Muscle layer of colon (tissue), 2 donors: ENCODE results near the gene SUGCT.
"Not testable (repeated sequence)": the region's sequence is repeated elsewhere in the genome, so short reads cannot be mapped to it uniquely, and the experiment has no call there.

Source experiments
- H3K27ac ChIP-seq: one replicate; pipeline ENCODE4 v1.7.0; 2013; ENCODE audit warnings: low read depth, mild to moderate bottlenecking, low read length, moderate library complexity
- H3K27me3 ChIP-seq, 2 donors: one replicate each; pipeline ENCODE4 v1.7.0; 2013; ENCODE audit warnings: low read length in 2 of 2, mild to moderate bottlenecking in 2 of 2; ENCODE audit not compliant: insufficient read depth in 2 of 2, control insufficient read depth in 1 of 2
- H3K36me3 ChIP-seq: one replicate; pipeline ENCODE4 v1.7.0; 2013; ENCODE audit warnings: mild to moderate bottlenecking, low read length; ENCODE audit not compliant: insufficient read depth
- H3K4me1 ChIP-seq: one replicate; pipeline ENCODE4 v1.7.0; 2013; ENCODE audit warnings: mild to moderate bottlenecking, low read length; ENCODE audit not compliant: insufficient read depth
- H3K4me3 ChIP-seq, 2 donors: one replicate each; pipeline ENCODE4 v1.7.0; 2013; ENCODE audit warnings: low read length in 2 of 2, low read depth in 1 of 2, mild to moderate bottlenecking in 1 of 2, moderate library complexity in 1 of 2
- H3K9ac ChIP-seq: one replicate; pipeline ENCODE4 v1.7.0; 2013; ENCODE audit warnings: low read length
- H3K9me3 ChIP-seq: one replicate; pipeline ENCODE4 v1.7.0; 2013; ENCODE audit warnings: mild to moderate bottlenecking, low read length
- donor health status: abdominal sarcoma.
- donor health status: Adenocarcinoma of cecum.

SUGCT gene

DNA sequence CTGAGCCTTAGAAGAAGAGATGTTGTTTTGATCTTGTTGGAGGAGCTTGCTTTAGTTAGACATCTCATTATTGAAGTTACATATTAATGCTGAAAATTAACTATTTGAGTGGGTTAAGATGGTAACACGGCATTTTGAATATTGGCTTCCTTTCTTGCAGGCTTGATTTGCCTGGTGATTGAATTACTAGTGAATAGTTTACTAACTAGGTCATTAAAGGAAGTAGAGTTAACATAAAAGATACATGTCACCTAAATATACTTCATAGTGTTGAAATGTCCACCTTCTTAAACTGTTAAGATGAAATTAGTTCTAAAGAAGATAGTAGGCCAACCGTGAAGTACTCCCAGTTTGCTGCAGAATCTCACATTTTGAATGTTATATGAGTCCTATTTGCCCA, 18.9 kb upstream of the SUGCT start:
- Histone ChIP-seq H3K9me3 (no peaks in the 10 kb centered on the region), H3K4me1 (no peaks in the 10 kb centered on the region), H3K36me3 (no peaks in the 10 kb centered on the region), H3K4me3 (no peak overlapping the region), H3K27me3 (no peaks in the 10 kb centered on the region), H3K9ac (no peak overlapping the region), H3K27ac (no peak overlapping the region)

- H3K4me3 ChIP-seq, H3K27ac ChIP-seq, H3K36me3 ChIP-seq, H3K9me3 ChIP-seq, H3K4me1 ChIP-seq, H3K9ac ChIP-seq, H3K27me3 ChIP-seq: not testable (repeated sequence)
Observed at GRCh38 chr7:40117199-40117598, 17.6 kb upstream of the SUGCT start.

DNA sequence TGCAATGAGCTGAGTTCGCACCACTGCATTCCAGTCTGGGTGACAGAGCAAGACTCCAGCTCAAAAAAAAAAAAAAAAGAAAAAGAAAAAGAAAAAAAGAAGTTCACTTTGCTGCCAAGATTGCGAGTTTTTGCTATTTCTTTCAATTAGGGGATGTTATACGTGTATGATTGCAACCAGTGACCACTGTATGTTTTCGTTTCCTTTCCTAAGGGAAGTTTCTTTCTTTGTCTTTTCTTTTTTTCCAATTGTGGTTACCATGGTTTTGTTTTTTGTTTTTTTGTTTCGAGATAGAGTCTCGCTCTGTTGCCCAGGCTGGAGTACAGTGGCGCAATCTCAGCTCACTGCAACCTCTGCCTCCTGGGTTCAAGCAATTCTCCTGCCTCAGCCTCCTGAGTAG, 16.6 kb upstream of the SUGCT start:
- not testable (repeated sequence) for H3K4me3 ChIP-seq, H3K27me3 ChIP-seq, H3K4me1 ChIP-seq, H3K36me3 ChIP-seq, H3K27ac ChIP-seq, H3K9ac ChIP-seq, H3K9me3 ChIP-seq

- no peak overlapping the region for H3K4me3 ChIP-seq
- no peaks in the 10 kb centered on the region for H3K9me3 ChIP-seq
- H3K9ac ChIP-seq = no peak overlapping the region
- H3K27me3 ChIP-seq = no peaks in the 10 kb centered on the region
- no peaks in the 10 kb centered on the region for H3K36me3 ChIP-seq
- H3K27ac ChIP-seq = no peak overlapping the region
- H3K4me1 ChIP-seq = no peaks in the 10 kb centered on the region
Observed at GRCh38 chr7:40120020-40120419, 14.8 kb upstream of the SUGCT start.

DNA sequence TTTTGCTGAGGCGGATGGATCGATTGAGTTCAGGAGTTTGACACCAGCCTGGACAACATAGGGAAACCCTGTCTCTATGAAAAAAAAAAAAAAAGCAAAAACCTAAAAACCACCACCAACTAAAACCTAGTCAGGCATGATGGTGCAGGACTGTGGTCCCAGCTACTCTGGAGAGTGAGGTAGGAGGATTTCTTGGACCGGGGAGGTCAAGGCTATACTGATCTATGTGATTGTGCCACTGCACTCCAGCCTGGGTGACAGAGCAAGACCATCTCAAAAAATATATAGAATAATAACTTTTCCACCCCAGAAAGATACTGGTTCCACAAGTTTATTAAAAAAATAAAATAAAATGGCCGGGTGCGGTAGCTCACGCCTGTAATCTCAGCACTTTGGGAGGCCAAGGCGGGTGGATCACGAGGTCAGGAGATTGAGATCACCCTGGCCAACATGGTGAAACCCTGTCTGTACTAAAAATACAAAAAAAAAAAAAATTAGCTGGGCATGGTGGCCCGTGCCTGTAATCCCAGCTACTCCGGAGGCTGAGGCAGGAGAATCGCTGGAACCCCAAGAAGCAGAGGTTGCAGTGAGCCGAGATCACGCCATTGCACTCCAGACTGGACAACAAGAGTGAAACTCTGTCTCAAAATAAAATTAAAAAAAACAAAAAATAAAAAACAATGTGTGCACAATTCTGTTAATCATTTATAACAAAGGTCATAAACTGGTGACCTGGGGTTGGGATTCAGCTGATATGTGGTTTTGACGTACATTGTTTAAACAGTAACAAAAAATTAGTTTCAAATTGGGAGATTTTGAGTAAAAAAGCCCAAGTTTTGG, 12.5 kb upstream of the SUGCT start:
- not testable (repeated sequence) for H3K9ac ChIP-seq, H3K9me3 ChIP-seq, H3K27me3 ChIP-seq, H3K4me3 ChIP-seq, H3K4me1 ChIP-seq, H3K36me3 ChIP-seq, H3K27ac ChIP-seq

GRCh38 chr7:40122940-40123254, 11.9 kb upstream of the SUGCT start:
- H3K9me3 ChIP-seq = no peaks in the 10 kb centered on the region
- H3K36me3 ChIP-seq = no peaks in the 10 kb centered on the region
- no peaks in the 10 kb centered on the region for H3K27me3 ChIP-seq
- no peak overlapping the region for H3K4me3 ChIP-seq
- H3K27ac ChIP-seq = no peak overlapping the region
- H3K9ac ChIP-seq = no peak overlapping the region
- H3K4me1 ChIP-seq = no peaks in the 10 kb centered on the region

DNA sequence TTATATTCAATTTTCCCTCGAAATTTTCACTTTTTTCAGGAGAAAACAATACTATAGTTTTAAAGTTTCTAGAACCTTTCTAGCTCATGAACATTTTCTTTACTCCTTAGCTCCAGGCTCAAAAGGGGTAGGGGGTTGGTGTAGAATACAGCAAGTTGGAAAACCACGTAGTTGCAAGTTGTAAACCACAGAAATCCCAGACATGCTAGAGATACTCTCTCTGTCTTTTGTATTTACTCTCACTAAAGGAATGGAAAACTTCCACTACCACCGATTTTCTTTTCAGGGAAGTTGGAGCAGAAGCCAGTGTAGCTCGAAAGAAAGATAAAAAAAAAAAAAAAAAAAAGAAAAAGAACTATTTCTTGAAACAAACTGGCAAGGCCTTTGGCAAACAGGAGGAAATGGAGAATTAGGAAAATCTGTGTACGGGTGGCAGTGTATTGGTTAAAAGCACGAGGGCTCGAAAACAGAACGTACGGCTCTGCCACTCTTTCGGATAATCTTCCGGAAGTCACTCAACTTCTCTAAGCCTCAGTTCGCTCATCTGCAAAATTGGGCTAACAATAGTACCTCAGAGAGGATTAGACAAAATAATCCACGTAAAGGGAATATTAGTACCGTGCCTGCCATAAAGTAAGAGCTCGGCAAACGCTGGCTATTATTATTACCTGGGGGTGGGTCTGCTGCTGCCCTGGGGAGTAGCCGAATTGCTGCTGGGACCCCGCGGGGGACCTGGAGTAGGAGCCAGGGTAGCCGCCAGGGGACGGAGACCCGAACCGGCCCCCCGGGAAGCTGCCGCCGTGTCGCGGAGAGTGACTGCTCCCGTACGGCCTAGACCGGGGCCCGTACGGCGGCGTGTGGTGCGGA, 1.0 kb upstream of the SUGCT start:
- peaks cover 4% of the 10 kb centered on the region for H3K36me3 ChIP-seq
- peaks cover 22% of the 10 kb centered on the region for H3K4me1 ChIP-seq
- H3K9me3 ChIP-seq = no peaks in the 10 kb centered on the region
- H3K27ac ChIP-seq = peak overlapping the region; percentile 83
- H3K4me3 ChIP-seq = peak overlapping the region; percentile 92 to 96
- peak overlapping the region; percentile 99 for H3K9ac ChIP-seq
- no peaks in the 10 kb centered on the region for H3K27me3 ChIP-seq

GRCh38 chr7:40135317-40135610, 459 bp downstream of the SUGCT start:
- H3K9ac ChIP-seq = peak overlapping the region; percentile 86
- no peaks in the 10 kb centered on the region for H3K9me3 ChIP-seq
- H3K36me3 ChIP-seq = peaks cover 4% of the 10 kb centered on the region
- no peaks in the 10 kb centered on the region for H3K27me3 ChIP-seq
- H3K27ac ChIP-seq = peak overlapping the region; percentile 83
- H3K4me3 ChIP-seq = peak overlapping the region; percentile 92 to 96
- H3K4me1 ChIP-seq = peaks cover 22% of the 10 kb centered on the region

GRCh38 chr7:40137563-40137962, 2.8 kb downstream of the SUGCT start:
- no peak overlapping the region for H3K4me3 ChIP-seq
- no peaks in the 10 kb centered on the region for H3K9me3 ChIP-seq
- peaks cover 16% of the 10 kb centered on the region for H3K4me1 ChIP-seq
- no peaks in the 10 kb centered on the region for H3K27me3 ChIP-seq
- H3K27ac ChIP-seq = no peak overlapping the region
- H3K9ac ChIP-seq = no peak overlapping the region
- H3K36me3 ChIP-seq = no peaks in the 10 kb centered on the region

DNA sequence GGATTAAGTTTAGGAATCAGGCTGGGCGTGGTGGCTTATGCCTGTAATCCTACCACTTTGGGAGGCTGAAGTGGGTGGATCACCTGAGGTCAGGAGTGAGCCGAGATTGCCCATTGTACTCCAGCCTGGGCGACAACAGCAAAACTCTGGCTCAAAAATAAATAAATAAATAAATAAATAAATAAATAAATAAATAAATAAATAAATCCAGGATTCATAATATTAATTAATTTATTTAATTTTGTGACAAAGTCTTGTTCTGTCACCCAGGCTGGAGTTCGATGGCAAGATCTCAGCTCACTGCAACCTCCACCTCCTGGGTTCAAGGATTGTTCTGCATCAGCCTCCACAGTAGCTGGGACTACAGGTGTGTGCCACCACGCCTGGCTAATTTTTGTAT, 4.2 kb downstream of the SUGCT start:
- no peaks in the 10 kb centered on the region for H3K27me3 ChIP-seq
- no peak overlapping the region for H3K4me3 ChIP-seq
- H3K27ac ChIP-seq = no peak overlapping the region
- H3K36me3 ChIP-seq = no peaks in the 10 kb centered on the region
- no peaks in the 10 kb centered on the region for H3K9me3 ChIP-seq
- no peak overlapping the region for H3K9ac ChIP-seq
- H3K4me1 ChIP-seq = peaks cover 6% of the 10 kb centered on the region

- H3K36me3 ChIP-seq, H3K4me1 ChIP-seq, H3K27me3 ChIP-seq, H3K4me3 ChIP-seq, H3K9ac ChIP-seq, H3K27ac ChIP-seq, H3K9me3 ChIP-seq: not testable (repeated sequence)
Observed at GRCh38 chr7:40139891-40140290, 5.1 kb downstream of the SUGCT start.

- H3K4me3 ChIP-seq, H3K36me3 ChIP-seq, H3K9ac ChIP-seq, H3K9me3 ChIP-seq, H3K4me1 ChIP-seq, H3K27me3 ChIP-seq, H3K27ac ChIP-seq: not testable (repeated sequence)
Observed at GRCh38 chr7:40141916-40142315, 7.1 kb downstream of the SUGCT start.
